ENCODE measurements around the gene TRIM54.

Gene TRIM54

GRCh38 chr2:27281442-27281841 is 787 bp upstream of the TRIM54 start:
- no peak for DNase-seq (ENCODE audit: low spot score)
- TF ChIP-seq, protein P1, sequence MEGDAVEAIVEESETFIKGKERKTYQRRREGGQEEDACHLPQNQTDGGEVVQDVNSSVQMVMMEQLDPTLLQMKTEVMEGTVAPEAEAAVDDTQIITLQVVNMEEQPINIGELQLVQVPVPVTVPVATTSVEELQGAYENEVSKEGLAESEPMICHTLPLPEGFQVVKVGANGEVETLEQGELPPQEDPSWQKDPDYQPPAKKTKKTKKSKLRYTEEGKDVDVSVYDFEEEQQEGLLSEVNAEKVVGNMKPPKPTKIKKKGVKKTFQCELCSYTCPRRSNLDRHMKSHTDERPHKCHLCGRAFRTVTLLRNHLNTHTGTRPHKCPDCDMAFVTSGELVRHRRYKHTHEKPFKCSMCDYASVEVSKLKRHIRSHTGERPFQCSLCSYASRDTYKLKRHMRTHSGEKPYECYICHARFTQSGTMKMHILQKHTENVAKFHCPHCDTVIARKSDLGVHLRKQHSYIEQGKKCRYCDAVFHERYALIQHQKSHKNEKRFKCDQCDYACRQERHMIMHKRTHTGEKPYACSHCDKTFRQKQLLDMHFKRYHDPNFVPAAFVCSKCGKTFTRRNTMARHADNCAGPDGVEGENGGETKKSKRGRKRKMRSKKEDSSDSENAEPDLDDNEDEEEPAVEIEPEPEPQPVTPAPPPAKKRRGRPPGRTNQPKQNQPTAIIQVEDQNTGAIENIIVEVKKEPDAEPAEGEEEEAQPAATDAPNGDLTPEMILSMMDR (IDR thresholded peaks at IDR 0.05; ENCODE audit: borderline replicate concordance, control extremely low read depth, extremely low read depth, insufficient read depth, missing control alignments), result no peak
- in situ Hi-C loops (cut with MboI; ENCODE audit: low sequenced_read_pairs, unreplicated experiment), result loop anchor here (10.0 to 25.0 kb wide), 2 partner anchors 177 to 319 kb away; partner anchors contain the start of gene MAPRE3

DNA sequence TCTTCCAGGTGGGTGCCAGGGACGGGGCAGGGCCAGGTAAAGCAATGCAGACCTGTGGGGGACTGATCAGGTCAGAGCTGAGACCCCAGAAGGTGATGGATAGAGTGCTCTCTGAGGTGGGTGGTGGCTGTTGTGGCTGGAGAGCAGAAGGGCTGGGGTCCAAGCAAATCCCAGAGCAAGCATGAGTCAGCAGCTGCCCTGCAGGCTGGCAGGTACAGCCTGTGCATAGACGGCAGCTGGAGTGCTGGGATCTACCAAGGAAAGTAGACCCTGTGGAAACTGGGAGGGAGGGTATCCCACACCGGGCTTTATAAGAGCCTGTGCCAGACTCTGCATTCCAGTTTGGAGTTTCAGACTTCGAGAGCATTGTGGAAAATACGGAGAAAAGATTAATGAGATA is 663 bp downstream of the TRIM54 start:
- in situ Hi-C loops (cut with MboI; ENCODE audit: low sequenced_read_pairs, unreplicated experiment), result loop anchor here (10.0 to 25.0 kb wide), 2 partner anchors 178 to 321 kb away; partner anchors contain the start of gene MAPRE3
- TF ChIP-seq, protein P1 (IDR thresholded peaks at IDR 0.05; ENCODE audit: borderline replicate concordance, control extremely low read depth, extremely low read depth, insufficient read depth, missing control alignments), result no peak
- no peak for DNase-seq (ENCODE audit: low spot score)

- TF ChIP-seq, protein P1 (IDR thresholded peaks at IDR 0.05; ENCODE audit: borderline replicate concordance, control extremely low read depth, extremely low read depth, insufficient read depth, missing control alignments), result no peak
- in situ Hi-C loops (cut with MboI; ENCODE audit: low sequenced_read_pairs, unreplicated experiment), result loop anchor here (10.0 to 25.0 kb wide), 2 partner anchors 180 to 323 kb away; partner anchors contain the start of gene MAPRE3
- no peak for DNase-seq (ENCODE audit: low spot score)
Observed at GRCh38 chr2:27284996-27285395, 2.8 kb downstream of the TRIM54 start.

DNA sequence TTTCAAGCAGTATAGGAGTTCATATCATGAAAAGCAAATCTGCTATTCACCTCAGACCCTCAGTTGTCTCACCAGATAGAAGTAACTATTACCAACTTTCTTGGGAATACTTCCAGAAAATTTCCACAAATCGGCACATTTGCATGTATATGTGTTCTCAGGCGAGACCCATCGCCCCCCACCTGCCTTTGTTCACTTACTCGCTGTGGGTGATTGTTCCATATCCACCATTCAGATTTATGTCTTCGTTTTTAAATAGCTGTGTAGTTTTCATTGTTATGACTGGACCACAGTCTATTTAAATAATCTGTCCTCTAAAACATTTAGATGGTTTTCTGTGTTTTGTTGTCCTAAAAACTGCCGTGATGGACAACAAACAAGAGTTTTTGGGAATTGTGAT is 3.3 kb downstream of the TRIM54 start:
- TF ChIP-seq, protein P1 (IDR thresholded peaks at IDR 0.05; ENCODE audit: borderline replicate concordance, control extremely low read depth, extremely low read depth, insufficient read depth, missing control alignments), result no peak
- in situ Hi-C loops (cut with MboI; ENCODE audit: low sequenced_read_pairs, unreplicated experiment), result loop anchor here (10.0 to 25.0 kb wide), 2 partner anchors 181 to 323 kb away; partner anchors contain the start of gene MAPRE3
- DNase-seq (ENCODE audit: low spot score), result no peak

DNA sequence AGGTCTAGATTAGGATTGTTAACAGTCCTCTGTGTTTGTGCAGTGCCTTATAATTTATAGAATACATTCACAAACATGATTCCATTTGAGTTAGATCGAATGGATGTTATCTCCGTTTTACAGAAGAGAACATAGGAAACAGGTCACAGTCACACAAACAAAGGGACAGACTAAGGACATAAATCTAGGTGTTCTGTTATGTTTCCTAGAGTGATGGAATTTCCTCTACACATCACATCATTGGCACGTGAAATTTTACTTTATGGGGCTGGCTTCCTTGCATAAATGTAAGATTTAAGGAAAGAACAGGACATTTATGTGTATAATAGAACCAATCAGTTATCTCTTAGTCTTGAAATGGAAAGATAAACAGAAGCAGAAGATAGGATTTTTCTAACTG is 6.4 kb downstream of the TRIM54 start:
- DNase-seq (ENCODE audit: low spot score), result no peak
- in situ Hi-C loops (cut with MboI; ENCODE audit: low sequenced_read_pairs, unreplicated experiment), result loop anchor here (10.0 to 25.0 kb wide), 2 partner anchors 184 to 326 kb away; partner anchors contain the start of gene MAPRE3
- TF ChIP-seq, protein P1 (IDR thresholded peaks at IDR 0.05; ENCODE audit: borderline replicate concordance, control extremely low read depth, extremely low read depth, insufficient read depth, missing control alignments), result no peak

GRCh38 chr2:27290549-27290948 is 8.3 kb downstream of the TRIM54 start:
- no peak for DNase-seq (ENCODE audit: low spot score)
- in situ Hi-C loops (cut with MboI; ENCODE audit: low sequenced_read_pairs, unreplicated experiment), result loop anchor here (25.0 kb wide), 1 partner anchor 328 kb away; the partner anchor contains the start of gene MAPRE3
- TF ChIP-seq, protein P1 (IDR thresholded peaks at IDR 0.05; ENCODE audit: borderline replicate concordance, control extremely low read depth, extremely low read depth, insufficient read depth, missing control alignments), result no peak
